Stimulated activated naive B cell treated with anti-CD40 and anti-IgM and Interleukin-4, amounts not matched to agents 10 μg/mL and 1 μg/mL and 100 μg/mL, for 72 hours (primary cell): ENCODE results near the gene FAM83C.
A peak's percentile ranks its signal among the peaks of the same experiment; 100 is the strongest.

ENCODE experiments used
- ATAC-seq, 2 donors: fragments of 150-1000 bp; cut with Tn5 transposase; replicated peaks; 2 replicates each; pipeline ENCODE4 v1.10.0; 2021; ENCODE audit warnings: moderate library complexity in 1 of 2
- DNase-seq: peaks from one replicate; pipeline ENCODE4 v3.0.0; 2021
- H3K27ac Mint-ChIP-seq: one replicate; pipeline ENCODE4 v1.8.0; 2022; ENCODE audit warnings: mild to moderate bottlenecking, mixed read lengths
- H3K27me3 Mint-ChIP-seq, 2 donors: one replicate each; pipeline ENCODE4 v1.8.0; 2022; ENCODE audit warnings: mixed read lengths in 2 of 2
- H3K36me3 Mint-ChIP-seq, 2 donors: one replicate each; pipeline ENCODE4 v1.8.0; 2022; ENCODE audit warnings: mixed read lengths in 2 of 2, mild to moderate bottlenecking in 1 of 2
- H3K4me1 Mint-ChIP-seq, 2 donors: one replicate each; pipeline ENCODE4 v1.8.0; 2022; ENCODE audit warnings: mixed read lengths in 2 of 2, mild to moderate bottlenecking in 1 of 2
- H3K4me3 Mint-ChIP-seq, 2 donors: one replicate each; pipeline ENCODE4 v1.8.0; 2022; ENCODE audit warnings: mild to moderate bottlenecking in 2 of 2, mixed read lengths in 2 of 2, moderate library complexity in 1 of 2
- H3K9me3 Mint-ChIP-seq, 2 donors: one replicate each; pipeline ENCODE4 v1.8.0; 2022; ENCODE audit warnings: mixed read lengths in 2 of 2, mild to moderate bottlenecking in 1 of 2

Gene FAM83C

DNA sequence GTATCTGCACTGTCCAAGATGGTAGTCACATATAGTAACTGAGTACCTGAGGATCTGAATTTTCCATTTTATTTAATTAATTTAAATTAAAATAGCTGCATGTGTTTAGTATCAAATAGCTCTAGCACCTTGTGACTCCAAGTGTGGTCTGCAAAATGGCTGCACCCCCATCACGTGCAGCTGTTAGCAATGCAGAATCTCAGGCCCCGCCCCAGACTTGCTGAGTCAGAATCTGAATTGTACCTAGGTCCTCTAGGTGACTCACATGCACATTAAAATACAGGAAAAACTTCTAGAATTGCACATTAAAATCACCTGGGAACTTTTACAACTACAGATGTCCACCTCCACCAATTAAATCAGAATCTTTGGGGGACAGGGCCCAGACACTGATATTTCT lies 19.2 kb upstream of the FAM83C start:
- Mint-ChIP-seq H3K4me1 (peaks cover 2 to 11% of the 10 kb centered on the region in 2 donors), H3K27me3 (no peaks in the 10 kb centered on the region), H3K27ac (no peak overlapping the region), H3K9me3 (no peaks in the 10 kb centered on the region), H3K4me3 (no peak overlapping the region), H3K36me3 (peaks cover 34 to 46% of the 10 kb centered on the region in 2 donors)
- ATAC-seq (no peak), DNase-seq (no peak)

DNA sequence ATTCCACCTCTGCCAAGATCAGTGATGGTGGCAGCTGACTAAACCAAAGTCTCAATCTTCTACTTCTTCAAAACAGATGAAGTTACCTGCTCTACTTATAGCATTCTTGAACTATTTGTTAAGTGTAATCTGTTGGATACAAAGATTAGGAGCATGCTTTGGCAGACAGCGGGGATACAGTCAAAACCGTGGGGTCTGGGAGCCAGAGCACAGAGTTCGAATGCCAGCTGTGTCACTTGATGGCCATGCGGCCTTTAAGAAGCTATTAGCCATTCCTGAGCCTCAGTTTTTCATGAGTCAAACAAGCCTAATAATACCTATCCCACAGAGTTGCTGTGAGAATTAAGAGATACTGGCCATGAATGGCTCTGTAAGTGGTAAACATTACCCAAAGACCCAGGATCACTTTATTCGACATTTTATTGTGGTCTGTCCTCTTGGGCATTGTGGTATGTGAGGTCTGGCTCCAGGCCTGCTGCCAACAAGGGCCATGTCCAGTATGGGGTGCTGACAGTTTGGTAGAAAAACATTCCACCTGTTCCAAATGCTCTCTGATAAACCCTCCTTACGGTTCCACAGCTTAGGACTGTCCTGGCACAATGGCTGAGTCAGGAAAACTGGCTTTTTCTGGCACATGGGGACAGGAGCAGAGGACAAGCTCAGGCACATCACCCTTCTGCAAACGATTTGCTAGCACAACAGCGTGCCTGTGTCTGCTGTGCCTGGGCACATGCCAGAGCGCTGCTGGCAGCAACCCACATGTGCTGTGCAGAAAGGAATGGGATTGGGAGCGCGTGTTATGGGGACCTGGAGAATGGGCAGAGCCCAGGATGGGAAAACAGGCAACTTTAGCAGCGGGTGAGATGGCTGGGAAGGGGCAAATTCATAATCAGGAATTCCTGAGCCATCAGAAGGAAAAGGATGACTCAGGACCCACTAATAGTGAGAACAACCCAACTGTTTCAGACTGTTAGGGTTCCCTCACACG lies 15.7 kb upstream of the FAM83C start:
- DNase-seq (no peak), ATAC-seq (no peak)
- no peak overlapping the region for H3K27ac Mint-ChIP-seq
- H3K4me3 Mint-ChIP-seq, result no peak overlapping the region
- peaks cover 36 to 51% of the 10 kb centered on the region in 2 donors for H3K36me3 Mint-ChIP-seq
- H3K4me1 Mint-ChIP-seq, result peaks cover 20 to 32% of the 10 kb centered on the region in 2 donors
- no peaks in the 10 kb centered on the region for H3K9me3 Mint-ChIP-seq
- H3K27me3 Mint-ChIP-seq, result no peaks in the 10 kb centered on the region

DNA sequence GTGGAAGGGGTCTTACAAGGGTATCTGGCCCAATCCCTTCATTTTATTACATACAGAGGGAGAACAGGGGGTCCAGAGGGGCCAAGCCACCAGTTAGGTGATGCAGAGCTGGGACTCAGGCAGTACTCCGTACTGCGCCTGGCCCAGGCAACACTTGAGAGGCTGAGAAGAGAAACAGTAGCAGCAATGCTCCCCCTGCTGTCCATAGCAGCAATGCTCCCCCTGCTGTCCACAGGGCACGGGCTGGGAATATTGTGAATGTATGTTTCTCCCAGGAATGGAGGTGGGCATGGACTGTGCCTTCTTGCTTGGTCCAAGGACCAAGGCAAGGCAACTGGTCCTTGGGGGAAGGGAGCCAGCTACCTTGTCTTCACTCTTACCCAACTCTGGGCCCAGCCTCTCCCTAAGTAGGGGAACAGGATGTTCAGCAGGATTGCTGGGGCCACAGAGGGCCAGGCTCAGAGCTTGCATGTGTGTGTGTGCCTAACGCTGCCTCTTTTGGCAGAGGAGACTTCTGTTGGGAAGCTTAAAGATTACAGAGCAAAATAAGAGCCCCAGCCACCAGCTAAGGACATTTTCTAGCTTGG lies 14.8 kb upstream of the FAM83C start:
- H3K4me1 Mint-ChIP-seq, result peaks cover 17 to 32% of the 10 kb centered on the region in 2 donors
- DNase-seq, result no peak
- H3K9me3 Mint-ChIP-seq, result no peaks in the 10 kb centered on the region
- no peaks in the 10 kb centered on the region for H3K27me3 Mint-ChIP-seq
- no peak overlapping the region for H3K4me3 Mint-ChIP-seq
- peak overlapping the region; percentile 10 for H3K27ac Mint-ChIP-seq
- peaks cover 28 to 45% of the 10 kb centered on the region in 2 donors for H3K36me3 Mint-ChIP-seq
- ATAC-seq, result peak in 1 of 2 donors; percentile 28

DNA sequence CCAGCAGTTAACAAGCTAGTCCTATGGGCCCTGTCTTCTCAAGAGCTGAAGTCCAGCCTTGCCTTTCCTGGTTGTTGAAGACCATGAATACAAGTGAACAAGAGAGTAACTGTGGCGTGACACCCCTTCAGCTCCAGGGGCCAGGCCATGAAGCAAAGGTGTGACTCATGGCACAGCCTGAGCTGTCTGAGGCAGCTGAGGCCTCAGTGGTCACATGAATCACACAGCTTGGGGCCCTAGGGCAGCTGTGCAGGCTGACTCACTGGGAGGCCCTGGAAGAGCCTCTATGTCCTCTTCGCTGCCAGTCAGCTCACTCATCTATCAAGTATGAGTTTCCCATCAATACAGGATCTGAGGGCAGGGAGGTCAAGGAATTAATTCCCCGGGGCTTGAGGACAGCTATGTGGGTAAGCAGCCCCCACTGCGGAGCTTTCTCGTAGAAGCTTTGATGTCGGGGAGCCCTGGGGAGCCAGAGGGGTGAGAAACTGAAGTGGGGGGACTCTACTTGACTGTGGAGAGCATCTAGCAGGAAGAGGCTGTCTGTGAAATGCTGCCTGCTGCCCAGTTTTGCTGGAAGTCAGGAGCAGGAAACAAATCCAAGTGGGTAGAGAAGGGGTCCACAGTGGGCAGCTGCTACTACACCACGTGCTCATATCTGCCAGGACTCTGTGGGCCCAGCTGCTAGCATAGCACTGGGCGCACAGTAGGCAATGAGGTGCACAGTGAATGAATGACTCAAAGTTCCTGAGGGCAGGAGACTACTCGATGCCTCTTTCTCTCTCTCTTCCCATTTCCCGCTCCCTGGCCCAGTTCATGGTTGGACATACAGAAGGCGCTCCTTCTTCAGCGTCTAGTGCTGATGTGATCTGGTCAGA lies 13.7 kb upstream of the FAM83C start:
- Mint-ChIP-seq H3K4me1 (peaks cover 17 to 32% of the 10 kb centered on the region in 2 donors), H3K27ac (peak overlapping the region; percentile 70), H3K27me3 (no peaks in the 10 kb centered on the region), H3K4me3 (no peak overlapping the region), H3K9me3 (no peaks in the 10 kb centered on the region), H3K36me3 (peaks cover 29 to 51% of the 10 kb centered on the region in 2 donors)
- DNase-seq (peak; percentile 24), ATAC-seq (peak; percentile 81 to 84)

DNA sequence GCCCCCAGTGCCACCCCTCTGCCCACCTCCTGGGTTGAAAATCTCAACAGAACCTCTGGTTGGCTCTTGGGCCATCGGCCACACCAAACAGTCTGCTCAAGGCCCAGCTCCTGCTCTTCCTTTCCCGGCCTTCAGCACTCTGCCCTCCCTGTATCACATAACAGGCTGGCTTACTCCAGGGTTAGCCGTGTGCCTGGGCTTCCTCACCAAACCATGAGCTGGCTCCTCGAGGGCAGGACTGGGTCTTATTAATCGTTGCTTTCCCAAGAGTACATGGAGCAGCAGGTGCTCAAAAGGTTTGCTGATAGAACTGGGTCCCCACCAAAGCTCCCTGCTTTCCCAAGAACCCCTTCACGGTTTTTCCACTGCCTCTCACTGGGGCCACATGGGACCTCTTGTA lies 12.7 kb upstream of the FAM83C start:
- Mint-ChIP-seq H3K4me3 (no peak overlapping the region), H3K27ac (peak overlapping the region; percentile 70), H3K4me1 (peaks cover 17 to 32% of the 10 kb centered on the region in 2 donors)

DNA sequence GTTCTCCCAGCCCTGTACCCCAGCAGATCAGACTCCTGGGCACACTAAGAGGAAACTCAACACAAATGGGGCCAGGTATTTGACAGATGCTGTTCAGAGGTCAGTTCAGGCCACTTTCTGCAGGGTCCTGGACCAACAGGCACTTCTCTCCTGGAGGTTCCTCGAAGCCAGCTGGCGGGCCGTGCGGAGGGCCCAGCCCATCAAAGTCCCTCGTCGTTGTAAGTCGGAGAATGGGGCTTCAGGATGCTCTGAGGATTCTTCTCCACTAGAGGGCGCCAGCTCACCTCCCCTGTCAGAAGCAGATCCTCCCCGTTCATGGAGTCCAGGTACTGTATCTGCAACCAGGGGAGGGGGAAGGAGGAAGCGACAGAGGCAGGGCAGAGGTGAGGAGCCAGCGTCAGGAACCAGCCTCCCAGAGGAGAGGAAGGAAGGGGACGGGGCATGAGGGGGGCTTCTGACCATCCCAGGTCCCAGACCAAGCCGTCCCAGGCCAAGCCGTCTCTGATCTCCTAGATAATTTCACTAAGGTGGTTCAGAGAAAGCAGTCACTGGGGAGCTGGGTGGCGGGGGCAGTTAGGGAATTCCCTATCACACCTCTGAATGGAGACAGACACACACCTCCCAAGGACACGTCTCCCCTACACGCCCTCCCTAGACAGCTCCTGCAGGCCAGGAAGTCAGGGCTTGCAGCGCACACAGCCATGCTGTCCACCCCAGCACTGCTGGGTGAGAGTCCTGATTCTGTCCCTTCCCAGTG lies 11.7 kb upstream of the FAM83C start:
- Mint-ChIP-seq H3K27ac (peak overlapping the region; percentile 65), H3K36me3 (peaks cover 20 to 41% of the 10 kb centered on the region in 2 donors), H3K27me3 (no peaks in the 10 kb centered on the region), H3K4me1 (peaks cover 17 to 32% of the 10 kb centered on the region in 2 donors), H3K9me3 (no peaks in the 10 kb centered on the region), H3K4me3 (no peak overlapping the region)
- peak; percentile 88 to 90 for ATAC-seq
- DNase-seq, result peak; percentile 72

More for the DNA sequence above, 12.7 kb upstream of the FAM83C start:
- no peak for ATAC-seq
- H3K36me3 Mint-ChIP-seq, result peaks cover 27 to 47% of the 10 kb centered on the region in 2 donors
- no peaks in the 10 kb centered on the region for H3K9me3 Mint-ChIP-seq
- no peaks in the 10 kb centered on the region for H3K27me3 Mint-ChIP-seq
- no peak for DNase-seq

DNA sequence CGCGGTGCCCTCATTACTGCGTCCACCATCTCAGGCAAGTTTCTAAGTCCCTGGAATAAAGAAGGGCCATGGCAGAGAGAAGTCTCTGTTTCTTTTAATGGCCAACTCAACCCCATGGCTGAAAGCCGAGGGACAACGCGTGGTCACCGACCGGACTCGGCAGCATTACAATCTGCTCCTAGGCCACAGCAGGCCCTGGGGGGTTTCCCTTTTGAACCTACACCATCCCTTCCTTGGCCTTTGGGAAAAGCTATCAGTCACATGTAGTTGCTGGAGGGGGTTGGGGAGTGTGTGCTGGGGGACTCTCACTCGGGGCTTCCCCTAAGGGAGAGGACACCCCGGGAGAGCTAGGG lies 11.1 kb upstream of the FAM83C start:
- Mint-ChIP-seq H3K4me1 (peaks cover 18 to 32% of the 10 kb centered on the region in 2 donors), H3K9me3 (no peaks in the 10 kb centered on the region), H3K27me3 (no peaks in the 10 kb centered on the region), H3K4me3 (no peak overlapping the region), H3K36me3 (peaks cover 19 to 41% of the 10 kb centered on the region in 2 donors), H3K27ac (no peak overlapping the region)
- no peak for ATAC-seq
- no peak for DNase-seq

DNA sequence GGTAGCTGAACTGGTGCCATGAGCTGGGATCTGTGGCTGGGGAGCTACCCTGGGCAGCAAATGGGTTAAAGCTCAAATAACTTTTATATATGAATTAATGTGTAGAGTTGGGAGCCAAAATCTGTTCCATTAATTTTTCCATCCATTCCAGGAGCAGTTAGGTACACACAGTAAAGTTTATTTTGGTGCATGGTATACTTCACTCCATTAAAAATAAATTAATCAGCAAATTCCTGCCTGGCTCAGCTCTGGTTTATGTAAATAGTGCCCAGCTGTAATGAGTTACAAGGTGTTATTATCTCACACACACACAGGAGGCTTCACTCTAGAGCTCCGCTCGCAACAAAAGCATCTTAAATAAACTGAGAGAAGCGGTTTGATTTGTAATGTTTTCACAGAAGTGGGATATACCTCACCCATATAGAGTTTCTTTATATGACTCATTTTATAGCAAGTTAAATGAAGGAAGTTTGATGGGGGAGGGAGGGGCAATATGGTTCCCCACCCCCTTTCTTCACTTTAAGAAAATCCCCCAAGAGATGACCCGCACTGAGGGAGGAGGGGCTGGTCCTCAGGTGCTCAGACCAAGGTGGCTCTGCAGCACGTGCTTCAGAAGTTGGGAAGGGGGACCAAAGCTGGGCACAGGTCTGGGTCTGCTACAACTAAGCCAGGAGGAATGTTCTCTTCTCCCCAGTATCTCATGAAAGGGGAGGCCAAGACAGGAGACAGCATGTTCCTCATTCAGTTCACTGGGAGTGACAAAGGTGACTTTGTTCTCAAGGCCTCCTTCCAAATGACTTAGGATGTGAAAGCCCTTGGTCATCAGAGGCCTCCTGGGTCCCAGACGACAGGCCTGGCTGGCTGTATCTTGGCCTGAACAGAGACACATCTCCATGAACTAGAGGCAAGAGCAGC lies 10.5 kb upstream of the FAM83C start:
- Mint-ChIP-seq H3K27me3 (no peaks in the 10 kb centered on the region), H3K9me3 (no peaks in the 10 kb centered on the region), H3K4me1 (peaks cover 16 to 32% of the 10 kb centered on the region in 2 donors), H3K4me3 (no peak overlapping the region), H3K27ac (no peak overlapping the region), H3K36me3 (peaks cover 17 to 38% of the 10 kb centered on the region in 2 donors)
- ATAC-seq, result no peak
- DNase-seq, result no peak

DNA sequence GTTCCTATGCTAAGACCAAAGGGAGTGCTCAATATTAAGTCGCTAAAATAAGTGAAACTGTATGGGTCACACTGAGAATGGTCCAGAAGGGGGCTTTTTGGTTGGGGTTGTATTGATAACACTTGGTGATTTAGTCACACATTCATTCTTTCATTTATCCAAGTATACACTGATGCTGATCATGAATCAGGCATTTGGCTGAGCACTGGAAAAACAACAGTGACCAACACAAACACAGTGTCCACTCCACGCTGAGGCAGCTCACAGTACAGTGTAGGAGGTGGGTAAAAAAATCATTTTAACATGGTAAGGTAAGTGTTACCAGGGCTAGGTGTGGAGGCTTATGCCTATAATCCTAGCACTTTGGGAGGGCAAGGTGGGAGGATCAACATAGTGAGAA lies 9.2 kb upstream of the FAM83C start:
- H3K27ac Mint-ChIP-seq, result no peak overlapping the region
- peaks cover 15 to 30% of the 10 kb centered on the region in 2 donors for H3K4me1 Mint-ChIP-seq
- DNase-seq (no peak), ATAC-seq (no peak)
- H3K9me3 Mint-ChIP-seq, result no peaks in the 10 kb centered on the region
- peaks cover 17 to 32% of the 10 kb centered on the region in 2 donors for H3K36me3 Mint-ChIP-seq
- H3K27me3 Mint-ChIP-seq, result no peaks in the 10 kb centered on the region
- H3K4me3 Mint-ChIP-seq, result no peak overlapping the region

DNA sequence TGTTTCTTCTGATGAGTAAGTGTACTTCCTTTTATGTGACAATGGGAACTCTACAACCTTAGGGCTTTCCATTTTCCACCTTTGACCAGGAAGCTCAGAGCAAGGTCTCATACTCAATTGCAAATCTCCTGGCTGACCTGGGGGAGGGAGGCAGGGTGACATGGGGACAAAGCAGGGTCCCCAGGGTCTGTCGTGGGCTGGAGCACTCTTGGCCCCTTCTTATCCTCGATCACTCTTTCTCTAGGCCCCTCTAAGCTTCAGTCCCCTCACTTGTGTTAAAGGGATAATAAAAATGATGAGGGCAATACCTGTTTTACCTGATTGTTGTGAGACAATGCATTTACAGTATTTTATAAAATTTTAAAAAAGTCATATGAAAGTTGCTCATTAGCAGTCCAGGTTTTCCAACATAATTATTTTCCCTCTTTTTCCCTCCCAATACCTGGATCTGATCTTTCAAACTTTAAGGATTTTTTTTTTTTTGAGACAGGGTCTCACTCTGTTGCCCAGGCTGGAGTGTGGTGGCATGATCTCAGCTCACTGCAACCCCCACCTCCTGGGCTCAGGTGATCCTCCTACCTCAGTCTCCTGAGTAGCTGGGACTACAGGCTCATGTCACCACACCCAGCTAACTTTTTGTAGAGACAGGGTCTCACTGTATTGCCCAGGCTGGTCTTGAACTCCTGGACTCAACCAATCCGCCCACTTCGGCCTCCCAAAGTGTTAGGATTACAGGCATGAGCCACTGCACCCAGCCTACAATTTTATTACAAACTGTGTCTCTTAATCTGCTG lies 8.4 kb upstream of the FAM83C start:
- ATAC-seq (no peak), DNase-seq (no peak)
- H3K27me3 Mint-ChIP-seq, result peaks cover 3% of the 10 kb centered on the region in 2 donors
- peaks cover 11 to 23% of the 10 kb centered on the region in 2 donors for H3K4me1 Mint-ChIP-seq
- H3K9me3 Mint-ChIP-seq, result no peaks in the 10 kb centered on the region
- no peak overlapping the region for H3K27ac Mint-ChIP-seq
- peaks cover 13 to 25% of the 10 kb centered on the region in 2 donors for H3K36me3 Mint-ChIP-seq
- H3K4me3 Mint-ChIP-seq, result no peak overlapping the region

DNA sequence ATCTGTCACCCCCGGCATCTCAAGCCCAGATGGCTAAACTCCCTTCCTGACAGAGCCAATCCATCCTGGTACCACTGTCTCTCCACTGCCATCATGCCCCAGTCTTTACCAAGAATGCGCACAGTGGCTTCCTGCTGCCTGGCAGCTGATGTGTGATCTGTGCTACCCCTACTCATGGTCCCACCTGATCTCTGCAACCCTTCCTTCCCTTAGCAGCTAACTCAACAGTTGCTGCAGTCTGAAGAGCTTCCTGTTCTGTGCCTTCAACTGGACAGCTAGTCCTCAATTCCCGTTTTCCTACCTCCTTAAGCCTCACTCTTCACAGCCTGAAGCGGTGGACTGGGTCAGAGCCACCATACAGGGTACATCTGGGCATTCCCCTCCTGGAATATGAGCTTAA lies 7.6 kb upstream of the FAM83C start:
- Mint-ChIP-seq H3K4me1 (peaks cover 8 to 14% of the 10 kb centered on the region in 2 donors), H3K27me3 (peaks cover 8 to 9% of the 10 kb centered on the region in 2 donors), H3K9me3 (no peaks in the 10 kb centered on the region), H3K27ac (no peak overlapping the region), H3K4me3 (no peak overlapping the region), H3K36me3 (peaks cover 9 to 18% of the 10 kb centered on the region in 2 donors)
- DNase-seq, result no peak
- no peak for ATAC-seq

DNA sequence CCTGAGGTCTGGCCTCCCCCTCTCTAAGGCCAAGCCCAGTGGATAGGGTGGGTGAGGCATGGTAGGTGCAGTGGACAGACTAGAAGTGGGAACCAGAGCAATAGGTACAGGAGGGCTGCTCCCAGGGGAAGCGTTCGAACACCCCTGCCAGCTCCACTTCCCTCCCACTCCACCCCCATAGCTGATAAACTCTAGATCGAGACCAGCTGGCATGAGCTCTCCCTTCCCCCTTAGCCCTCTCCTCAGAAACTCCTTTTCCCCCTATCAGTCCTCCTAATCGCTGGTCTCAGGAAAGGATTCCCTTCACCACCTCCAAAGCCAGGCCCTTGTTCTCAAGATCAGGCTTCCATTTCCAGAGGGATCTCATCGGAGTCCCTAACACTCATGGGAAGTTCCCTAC lies 6.0 kb upstream of the FAM83C start:
- Mint-ChIP-seq H3K27ac (no peak overlapping the region), H3K4me3 (no peak overlapping the region), H3K4me1 (peaks cover 0 to 1% of the 10 kb centered on the region in 2 donors), H3K27me3 (peaks cover 16 to 21% of the 10 kb centered on the region in 2 donors), H3K9me3 (no peaks in the 10 kb centered on the region), H3K36me3 (peaks cover 4 to 12% of the 10 kb centered on the region in 2 donors)
- ATAC-seq (no peak), DNase-seq (no peak)
